ENCODE measurements around the gene LRP8. TPM values are rescaled to one million over a fixed set of nuclear protein-coding genes. Genes with fewer than 3 reads are reported as not detected.

LRP8 gene
- total RNA-seq, 4 donors from 2014 or later: 0.36 to 4.2 (median 1.4) TPM

DNA sequence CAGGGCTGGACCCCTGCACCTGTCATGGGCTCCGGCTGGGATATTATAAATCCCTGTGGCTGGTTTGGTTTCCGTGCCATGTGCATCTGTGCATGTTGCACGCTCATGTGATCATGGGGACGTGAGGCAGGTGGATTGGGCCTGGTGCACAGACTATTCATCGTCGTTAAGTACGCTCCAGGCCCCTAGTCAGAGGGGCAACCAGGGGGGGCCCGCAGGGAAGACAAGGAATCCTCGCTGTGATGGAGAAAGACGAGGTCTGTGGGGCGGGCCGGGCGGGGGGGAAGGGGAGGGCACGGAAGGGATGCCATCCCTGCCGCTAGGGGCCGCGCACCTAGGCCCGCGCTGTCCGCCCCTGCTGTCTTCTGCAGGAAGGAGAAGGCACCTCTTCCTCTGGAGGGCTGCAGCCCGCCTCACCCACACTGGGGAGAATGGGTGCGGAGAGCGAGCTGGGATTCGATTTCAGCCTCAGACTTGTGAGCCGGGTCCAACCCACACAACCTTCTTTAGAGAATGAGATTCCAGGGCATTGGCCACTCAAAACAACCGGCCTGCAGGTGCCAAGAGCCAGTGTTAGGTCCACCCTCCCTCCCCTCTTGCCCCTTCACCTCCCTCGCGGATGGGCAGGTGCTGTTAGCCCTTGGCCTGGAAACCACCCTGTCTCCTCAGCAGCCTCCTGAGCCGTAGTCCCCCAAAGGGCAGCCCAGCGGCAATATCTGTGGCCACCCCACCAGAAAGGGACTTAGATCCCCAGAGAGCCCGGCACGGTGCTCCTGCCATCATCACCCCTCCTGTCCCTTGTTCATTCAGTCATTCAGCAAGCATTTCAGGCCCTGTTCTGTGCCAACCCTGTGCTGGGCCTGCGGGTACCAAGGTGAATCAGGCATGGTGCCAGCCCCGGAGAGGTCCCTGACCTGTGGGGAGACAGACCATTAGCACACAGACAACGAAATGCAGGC is 950 bp upstream of the LRP8 start:
- Histone ChIP-seq H3K27ac (no peak overlapping the region), H3K36me3 (no peaks in the 10 kb centered on the region), H3K4me3 (peak overlapping the region in 3 of 4 donors; percentile 29 to 45 (median 43)), H3K4me1 (peaks cover 8 to 18% of the 10 kb centered on the region in 2 donors), H3K9me3 (no peaks in the 10 kb centered on the region), H3K27me3 (no peaks in the 10 kb centered on the region)
- peak in 1 of 2 donors; percentile 10 for DNase-seq
- in situ Hi-C loops (cut with MboI; ENCODE audit: low sequenced_read_pairs in 4 of 4): no loop called here
- intact Hi-C loops (cut with DNase I; ENCODE audit: low total_unique reads): no loop called here
- no peak for TF ChIP-seq POLR2A (IDR thresholded peaks at IDR 0.05)
- no peak for TF ChIP-seq CTCF (IDR thresholded peaks at IDR 0.05 in 4 of 5, conservative IDR thresholded peaks at IDR 0.05 in 1 of 5)
- ATAC-seq: no peak

DNA sequence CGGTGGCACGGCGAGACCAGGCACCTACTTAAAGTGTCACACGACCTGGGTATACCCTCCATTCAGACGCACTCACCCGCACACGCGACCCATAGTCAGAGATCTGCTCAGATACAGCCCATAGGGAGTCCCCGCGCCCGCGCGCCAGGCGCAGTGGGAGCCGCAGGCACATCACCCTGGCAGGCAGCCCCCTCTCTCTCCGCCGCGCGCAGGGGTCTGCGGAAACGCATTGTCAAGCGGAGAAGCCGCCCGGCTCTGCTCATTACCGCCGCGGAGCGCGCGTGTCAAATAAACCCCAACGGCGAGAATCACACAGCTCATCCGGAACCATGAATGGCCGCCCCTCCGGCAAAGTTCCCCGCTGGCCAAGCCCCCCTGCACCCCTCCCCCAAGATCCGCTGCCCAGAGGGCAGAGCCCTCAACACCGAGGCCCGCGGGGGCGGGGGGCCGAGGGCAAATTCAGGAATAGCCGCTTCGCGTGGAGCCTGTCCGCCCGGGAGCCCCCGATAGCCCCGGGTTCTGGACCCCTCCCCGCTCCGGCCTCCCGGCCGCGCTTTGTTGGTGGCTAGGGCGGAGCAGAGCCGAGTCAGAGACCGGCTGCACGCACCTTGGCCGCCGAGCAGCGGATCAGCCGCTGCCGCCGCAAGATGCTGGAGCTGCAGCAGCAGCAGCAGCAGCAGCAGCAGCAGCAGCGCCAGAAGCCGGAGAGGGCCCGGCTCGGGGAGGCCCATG is 522 bp downstream of the LRP8 start:
- H3K27ac ChIP-seq: peak overlapping the region in 1 of 4 donors; percentile 85
- H3K36me3 ChIP-seq: no peaks in the 10 kb centered on the region
- no peaks in the 10 kb centered on the region for H3K9me3 ChIP-seq
- intact Hi-C loops (cut with DNase I; ENCODE audit: low total_unique reads) (no loop called here), in situ Hi-C loops (cut with MboI; ENCODE audit: low sequenced_read_pairs in 4 of 4) (no loop called here)
- no peaks in the 10 kb centered on the region for H3K27me3 ChIP-seq
- peak overlapping the region; percentile 74 to 79 (median 78) for H3K4me3 ChIP-seq
- TF ChIP-seq CTCF (IDR thresholded peaks at IDR 0.05 in 4 of 5, conservative IDR thresholded peaks at IDR 0.05 in 1 of 5) (no peak), POLR2A (IDR thresholded peaks at IDR 0.05) (no peak)
- ATAC-seq (peak; percentile 6 to 22), DNase-seq (no peak)
- peaks cover 8 to 18% of the 10 kb centered on the region in 2 donors for H3K4me1 ChIP-seq

DNA sequence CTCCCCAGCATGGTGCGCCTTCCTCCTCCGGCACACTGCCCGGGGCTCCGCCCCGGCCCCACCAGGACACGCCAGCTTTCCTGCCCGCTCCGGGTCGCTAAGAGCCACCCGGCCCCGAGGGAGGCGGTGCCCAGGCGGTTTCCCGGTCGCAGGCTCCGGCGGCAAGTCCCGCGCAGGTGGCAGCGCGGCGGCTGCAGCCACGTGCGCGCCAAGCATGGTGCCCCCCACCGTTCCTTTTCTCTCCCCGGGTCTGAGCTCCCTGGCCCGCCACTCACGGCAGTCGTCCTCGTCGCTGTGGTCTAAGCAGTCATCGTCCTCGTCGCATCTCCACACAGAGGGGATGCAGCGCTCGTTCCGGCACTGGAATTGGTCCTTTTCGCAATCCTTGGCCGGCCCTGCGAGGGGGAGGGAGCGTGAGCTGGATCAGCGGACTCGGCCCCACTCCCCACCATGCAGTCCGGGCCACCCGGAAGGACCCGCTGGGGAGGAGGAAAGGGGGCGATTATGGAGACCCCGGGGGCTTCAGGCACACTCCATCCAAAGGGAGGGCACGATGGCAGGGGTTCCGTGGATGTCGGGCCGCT is 1.2 kb downstream of the LRP8 start:
- Histone ChIP-seq H3K27ac (peak overlapping the region; percentile 80 to 85 (median 82)), H3K36me3 (no peaks in the 10 kb centered on the region), H3K4me1 (peaks cover 8 to 18% of the 10 kb centered on the region in 2 donors), H3K27me3 (no peaks in the 10 kb centered on the region), H3K4me3 (peak overlapping the region; percentile 74 to 79 (median 78)), H3K9me3 (no peaks in the 10 kb centered on the region)
- ATAC-seq (peak; percentile 35 to 37), DNase-seq (no peak)
- TF ChIP-seq CTCF (IDR thresholded peaks at IDR 0.05 in 4 of 5, conservative IDR thresholded peaks at IDR 0.05 in 1 of 5) (no peak), POLR2A (IDR thresholded peaks at IDR 0.05) (no peak)
- intact Hi-C loops (cut with DNase I; ENCODE audit: low total_unique reads) (no loop called here), in situ Hi-C loops (cut with MboI; ENCODE audit: low sequenced_read_pairs in 4 of 4) (no loop called here)

DNA sequence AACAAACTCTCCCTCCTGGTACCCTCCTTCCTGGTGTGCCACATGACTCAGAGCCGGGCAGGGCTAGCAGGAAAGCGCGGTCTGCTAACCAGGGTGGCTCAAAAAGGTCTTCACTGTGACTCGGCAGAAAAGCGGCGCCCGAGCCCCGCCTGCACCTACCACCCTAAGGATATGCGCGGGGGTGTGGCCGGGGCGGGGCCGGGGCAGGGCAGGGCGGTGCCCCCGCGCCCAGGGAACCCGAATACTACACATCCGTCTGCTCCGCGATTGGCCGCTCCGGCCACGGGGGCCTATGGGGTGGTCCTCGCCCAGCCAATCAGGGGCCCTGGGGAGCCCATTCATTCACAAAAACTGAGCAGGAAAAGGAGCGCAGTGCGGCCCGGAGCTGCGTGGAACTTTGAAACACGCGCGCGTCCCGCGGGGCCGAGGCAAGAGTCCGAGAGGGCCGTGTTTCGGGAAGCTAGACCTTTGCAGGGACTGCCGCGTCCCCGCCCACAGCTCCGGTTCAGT is 1.7 kb downstream of the LRP8 start:
- Histone ChIP-seq H3K27ac (peak overlapping the region; percentile 80 to 85 (median 82)), H3K4me1 (peaks cover 8 to 18% of the 10 kb centered on the region in 2 donors), H3K4me3 (peak overlapping the region; percentile 74 to 79 (median 78)), H3K27me3 (no peaks in the 10 kb centered on the region), H3K9me3 (no peaks in the 10 kb centered on the region), H3K36me3 (no peaks in the 10 kb centered on the region)
- peak; percentile 76 to 87 for DNase-seq
- TF ChIP-seq POLR2A (IDR thresholded peaks at IDR 0.05) (peak in 1 of 2 donors; percentile 61), CTCF (IDR thresholded peaks at IDR 0.05 in 4 of 5, conservative IDR thresholded peaks at IDR 0.05 in 1 of 5) (no peak)
- in situ Hi-C loops (cut with MboI; ENCODE audit: low sequenced_read_pairs in 4 of 4) (no loop called here), intact Hi-C loops (cut with DNase I; ENCODE audit: low total_unique reads) (no loop called here)
- peak; percentile 75 to 76 for ATAC-seq
